A673 (cell line): ENCODE measurements around the gene HPCAL1.

Experiments used
- CTCF ChIP-seq: fragments of 300-800, 200-600 bp; sonication (generic); conservative IDR thresholded peaks from 2 replicates; pipeline ENCODE4 v1.5.1; 2017; ENCODE audit warnings: low read depth, mild to moderate bottlenecking, antibody characterized with exemption, low read length, moderate library complexity, mixed read lengths
- EZH2 ChIP-seq: fragments of 200-600 bp; sonication (generic); IDR thresholded peaks from 2 replicates; pipeline ENCODE4 v1.6.1; 2017; ENCODE audit warnings: borderline replicate concordance, low read depth, mild to moderate bottlenecking, mixed read lengths, antibody characterized with exemption, low read length; ENCODE audit not compliant: poor library complexity, severe bottlenecking

DNA sequence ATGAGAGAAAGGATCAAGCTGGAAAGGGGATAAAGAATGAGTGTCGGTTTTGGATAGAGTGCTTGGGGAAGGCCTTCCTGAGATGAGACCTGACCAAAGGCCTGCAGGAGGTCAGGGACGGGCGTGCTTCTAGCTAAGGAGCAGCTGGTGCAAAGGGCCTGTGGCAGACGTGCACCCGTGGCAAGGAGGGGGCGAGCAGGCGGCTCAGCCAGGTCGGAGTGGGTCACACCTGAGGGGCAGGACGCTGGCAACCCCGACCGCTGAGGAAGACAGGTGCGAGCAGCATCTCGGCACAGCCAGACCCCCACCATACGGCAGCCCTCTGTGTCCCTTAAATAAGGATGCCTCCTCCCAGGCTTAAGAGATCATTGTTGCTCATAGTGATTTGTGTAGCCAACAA is 97.3 kb downstream of the HPCAL1 start:
- TF ChIP-seq CTCF (no peak), EZH2 (no peak)
